H1 (cell line): ENCODE measurements around the gene KHDC4. TPM values are rescaled to one million over a fixed set of nuclear protein-coding genes. Genes with fewer than 3 reads are reported as not detected.

Experiments
- CTCF ChIA-PET: fragments of 300-600 bp; sonication (Branson Sonifier 250); formaldehyde crosslinking; loops from one replicate; lab custom pipeline; 2021; ENCODE audit not compliant: partially characterized antibody; lab: Charles Lee
- POLR2A ChIA-PET: fragments of 300-600 bp; sonication (Branson Sonifier 250); formaldehyde crosslinking; loops from one replicate; lab custom pipeline; 2021; ENCODE audit warnings: inconsistent platforms; ENCODE audit not compliant: partially characterized antibody; lab: Charles Lee
- DNase-seq, 2 experiments: peaks; one replicate each; pipeline versions ENCODE4 v3.0.0 to v3.0.0-alpha.2; 2010 to 2022; ENCODE audit warnings: low spot score in 2 of 2, low read depth in 1 of 2, mixed read lengths in 1 of 2
- FAIRE-seq: peaks from 2 replicates; lab custom pipeline; 2011; peaks lifted over from hg19 to GRCh38; lab: Jason Lieb, UNC
- H2AFZ ChIP-seq: 2 replicates; pipeline ENCODE4 v1.8.1; 2012; ENCODE audit warnings: low read length, inconsistent platforms
- H2AK5ac ChIP-seq: 2 replicates; pipeline ENCODE4 v1.6.1; 2013; ENCODE audit warnings: low read depth, low read length
- H2BK120ac ChIP-seq: replicated peaks from 2 replicates; pipeline ENCODE3; 2013; ENCODE audit warnings: low read depth, low read length, inconsistent platforms
- H2BK12ac ChIP-seq: 2 replicates; pipeline ENCODE4 v1.6.1; 2013; ENCODE audit warnings: low read depth, low read length
- H2BK15ac ChIP-seq: 2 replicates; pipeline ENCODE4 v1.6.1; 2013; ENCODE audit warnings: low read length
- H2BK20ac ChIP-seq: 2 replicates; pipeline ENCODE4 v1.6.1; 2013; ENCODE audit warnings: low read length
- H2BK5ac ChIP-seq: 2 replicates; pipeline ENCODE4 v1.6.1; 2013; ENCODE audit warnings: low read depth, low read length
- H3K14ac ChIP-seq: 2 replicates; pipeline ENCODE4 v1.6.1; 2013; ENCODE audit warnings: inconsistent platforms; ENCODE audit not compliant: insufficient read length
- H3K18ac ChIP-seq: 2 replicates; pipeline ENCODE4 v1.6.1; 2013; ENCODE audit warnings: low read length; ENCODE audit errors: extremely low read depth
- H3K23ac ChIP-seq: 2 replicates; pipeline ENCODE4 v1.6.1; 2013; ENCODE audit warnings: inconsistent platforms; ENCODE audit not compliant: insufficient read length
- H3K23me2 ChIP-seq: 2 replicates; pipeline ENCODE4 v1.6.1; 2013; ENCODE audit warnings: low read depth, low read length
- H3K27ac ChIP-seq: 2 replicates; pipeline ENCODE4 v1.6.1; 2011; ENCODE audit warnings: low read depth, low read length, inconsistent platforms
- H3K27me3 ChIP-seq, 4 experiments: replicated peaks in 1 of 4; 1 replicate in 1 of 4; 2 replicates in 3 of 4; pipeline versions ENCODE4 v1.6.1 to v1.8.1; 2011 to 2013; ENCODE audit warnings: low read length in 3 of 4, mild to moderate bottlenecking in 3 of 4, inconsistent platforms in 2 of 4, mixed read lengths in 2 of 4, moderate library complexity in 1 of 4; ENCODE audit not compliant: control insufficient read depth in 3 of 4, insufficient read depth in 3 of 4; ENCODE audit errors: extremely low read depth in 1 of 4
- H3K36me3 ChIP-seq, 4 experiments: 2 replicates each; pipeline versions ENCODE4 v1.6.1 to v1.8.1; 2011 to 2013; ENCODE audit warnings: mild to moderate bottlenecking in 4 of 4, low read length in 3 of 4, moderate library complexity in 2 of 4, control low read depth in 1 of 4, inconsistent platforms in 1 of 4; ENCODE audit not compliant: insufficient read depth in 4 of 4, control insufficient read depth in 2 of 4
- H3K4ac ChIP-seq: replicated peaks from 2 replicates; pipeline ENCODE3; 2013; ENCODE audit warnings: low read length, low read depth, mixed read lengths, inconsistent platforms; ENCODE audit not compliant: insufficient read length
- H3K4me1 ChIP-seq, 4 experiments: replicated peaks in 1 of 4; 1 replicate in 1 of 4; 2 replicates in 3 of 4; pipeline versions ENCODE4 v1.6.1 to v1.8.1; 2011 to 2013; ENCODE audit warnings: low read length in 3 of 4, inconsistent platforms in 2 of 4, mixed read lengths in 1 of 4; ENCODE audit not compliant: insufficient read depth in 4 of 4, control insufficient read depth in 3 of 4
- H3K4me2 ChIP-seq, 2 experiments: 2 replicates each; pipeline versions ENCODE4 v1.6.1 to v1.8.1; 2011 to 2013; ENCODE audit warnings: low read depth in 2 of 2, low read length in 2 of 2, control low read depth in 1 of 2, inconsistent platforms in 1 of 2, mild to moderate bottlenecking in 1 of 2; ENCODE audit not compliant: insufficient read depth in 1 of 2
- H3K4me3 ChIP-seq, 4 experiments: fragments of 200-600, 300-600 bp in 1 of 4; sonication (generic), shearing (Covaris generic), sonication (Bioruptor Twin) in 1 of 4; 2 replicates each; pipeline versions ENCODE4 v1.5.1 to v1.8.1; 2011 to 2016; ENCODE audit warnings: low read length in 4 of 4, low read depth in 3 of 4, control low read depth in 2 of 4, inconsistent platforms in 2 of 4, mild to moderate bottlenecking in 2 of 4, mixed read lengths in 1 of 4, moderate library complexity in 1 of 4; ENCODE audit not compliant: insufficient read depth in 2 of 4; ENCODE audit errors: extremely low read depth in 1 of 4
- H3K56ac ChIP-seq: replicated peaks from 2 replicates; pipeline ENCODE3; 2013; ENCODE audit warnings: low read depth, mild to moderate bottlenecking, mixed read lengths, low read length, inconsistent platforms; ENCODE audit not compliant: insufficient read length
- H3K79me1 ChIP-seq: 2 replicates; pipeline ENCODE4 v1.6.1; 2013; ENCODE audit warnings: low read depth, low read length, control low read depth
- H3K79me2 ChIP-seq, 2 experiments: 2 replicates each; pipeline versions ENCODE4 v1.6.1 to v1.8.1; 2012 to 2013; ENCODE audit warnings: low read length in 2 of 2, mild to moderate bottlenecking in 2 of 2, inconsistent platforms in 1 of 2; ENCODE audit not compliant: insufficient read depth in 2 of 2, control insufficient read depth in 1 of 2
- H3K9ac ChIP-seq, 4 experiments: replicated peaks in 1 of 4; 1 replicate in 1 of 4; 2 replicates in 3 of 4; pipeline versions ENCODE4 v1.6.1 to v1.8.1; 2011 to 2013; ENCODE audit warnings: low read depth in 3 of 4, low read length in 3 of 4, control low read depth in 2 of 4, mild to moderate bottlenecking in 2 of 4, moderate library complexity in 2 of 4, inconsistent platforms in 1 of 4; ENCODE audit errors: extremely low read depth in 1 of 4
- H3K9me3 ChIP-seq, 2 experiments: 2 replicates each; pipeline versions ENCODE4 v1.6.1 to v1.8.1; 2012 to 2013; ENCODE audit warnings: mild to moderate bottlenecking in 2 of 2, moderate library complexity in 2 of 2, control low read depth in 1 of 2, inconsistent platforms in 1 of 2, low read depth in 1 of 2, low read length in 1 of 2, mixed read lengths in 1 of 2; ENCODE audit not compliant: insufficient read depth in 2 of 2
- H4K20me1 ChIP-seq, 2 experiments: replicated peaks in 1 of 2; 2 replicates each; pipeline versions ENCODE3 to v1.8.1; 2011 to 2013; ENCODE audit warnings: inconsistent platforms in 2 of 2, low read length in 2 of 2, mild to moderate bottlenecking in 1 of 2; ENCODE audit not compliant: insufficient read depth in 2 of 2, control insufficient read depth in 1 of 2
- H4K5ac ChIP-seq: 2 replicates; pipeline ENCODE4 v1.6.1; 2013; ENCODE audit warnings: low read length, low read depth, mixed read lengths, inconsistent platforms; ENCODE audit not compliant: insufficient read length
- H4K8ac ChIP-seq: 2 replicates; pipeline ENCODE4 v1.8.0; 2013; ENCODE audit warnings: mild to moderate bottlenecking, moderate library complexity, low read length, inconsistent platforms; ENCODE audit not compliant: insufficient read depth; ENCODE audit errors: extremely low read depth
- H4K91ac ChIP-seq: replicated peaks from 2 replicates; pipeline ENCODE3; 2013; ENCODE audit warnings: low read length, mixed read lengths, inconsistent platforms; ENCODE audit not compliant: insufficient read length
- BCL11A ChIP-seq, 2 experiments: IDR thresholded peaks; one replicate each; pipeline ENCODE4 v1.6.1; 2011; ENCODE audit warnings: low read depth in 2 of 2, low read length in 2 of 2, mild to moderate bottlenecking in 2 of 2
- CBX5 ChIP-seq: fragments of 300-800, 300-1000 bp; sonication (generic); IDR thresholded peaks from 2 replicates; pipeline ENCODE4 v1.7.1; 2016; ENCODE audit warnings: antibody characterized with exemption, low read length, low read depth
- CEBPB ChIP-seq: IDR thresholded peaks from 2 replicates; pipeline ENCODE4 v1.6.1; 2012; ENCODE audit warnings: low read depth, low read length
- CTBP2 ChIP-seq: IDR thresholded peaks from 2 replicates; pipeline ENCODE4 v1.7.0; 2011; ENCODE audit warnings: borderline replicate concordance, mild to moderate bottlenecking, moderate library complexity, mixed read lengths, low read length; ENCODE audit not compliant: insufficient read depth, insufficient read length
- GABPA ChIP-seq: IDR thresholded peaks from 2 replicates; pipeline ENCODE4 v1.6.1; 2011; ENCODE audit warnings: mild to moderate bottlenecking, low read length, moderate library complexity, borderline replicate concordance; ENCODE audit not compliant: insufficient read depth
- JUN ChIP-seq: IDR thresholded peaks from 2 replicates; pipeline ENCODE4 v1.6.1; 2011; ENCODE audit warnings: low read depth, mild to moderate bottlenecking, improper control_type of control experiment, low read length
- KDM5A ChIP-seq: fragments of 200-600 bp; IDR thresholded peaks from 2 replicates; pipeline ENCODE4 v1.7.1; 2012; ENCODE audit warnings: mild to moderate bottlenecking, low read length, inconsistent platforms, mixed read lengths
- MAFK ChIP-seq: IDR thresholded peaks from 2 replicates; pipeline ENCODE4 v1.6.1; 2012; ENCODE audit warnings: low read depth, mild to moderate bottlenecking, improper control_type of control experiment, low read length
- SP1 ChIP-seq: IDR thresholded peaks from 2 replicates; pipeline ENCODE4 v1.6.1; 2011; ENCODE audit warnings: low read depth, low read length
- TAF1 ChIP-seq: IDR thresholded peaks from 2 replicates; pipeline ENCODE4 v1.6.1; 2011; ENCODE audit warnings: mild to moderate bottlenecking, low read depth, low read length
- TBP ChIP-seq: IDR thresholded peaks from 2 replicates; pipeline ENCODE4 v1.6.1; 2011; ENCODE audit warnings: low read depth, low read length, improper control_type of control experiment
- YY1 ChIP-seq: IDR thresholded peaks from 2 replicates; pipeline ENCODE4 v1.6.1; 2011; ENCODE audit warnings: low read depth, mild to moderate bottlenecking, low read length
- WGBS, 2 experiments: shearing (Covaris generic) in 1 of 2; methylation state at CpG; one replicate each; pipeline versions ENCODE4 v1.1.6 to v1.1.7; 2013 to 2015; ENCODE audit warnings: low lambda C conversion rate in 2 of 2, mixed read lengths in 2 of 2, inconsistent platforms in 1 of 2, low coverage in 1 of 2, missing lambda C conversion rate in 1 of 2; ENCODE audit not compliant: insufficient replicate concordance in 2 of 2, insufficient coverage in 1 of 2, insufficient read length in 1 of 2; ENCODE audit errors: extremely low coverage in 1 of 2, missing lambda C conversion rate in 1 of 2; 5-methylcytosine and 5-hydroxymethylcytosine counted together
- polyA plus RNA-seq, 7 experiments: library from polyadenylated mRNA; depleted of rRNA in 3 of 7; stranded (reverse) in 5 of 7; unstranded in 2 of 7; fragments of >200 nt in 5 of 7; fragments of 200-250 nt in 2 of 7; gene quantifications; 1 replicate in 5 of 7; 2 replicates in 1 of 7; 4 replicates in 1 of 7; pipeline versions ENCODE4 v1.2.1 to v1.2.3, GENCODE V29; 2011 to 2013; ENCODE audit warnings: missing spikeins in 2 of 7, mixed read lengths in 2 of 7
- total RNA-seq: library from RNA; stranded (reverse); fragmentation: NEBNext Ultra II Directional; extraction: Animal tissue kit (Norgen Biotek cat#: 25700); gene quantifications from 2 replicates; pipeline ENCODE4 v1.2.1, GENCODE V29; 2021

Gene KHDC4
- total and polyA plus RNA-seq, 2 of the 8 experiments (the other 6 are each of a cell fraction or from before 2014, with no cell fraction given) = 56.6 to 81.1 TPM

DNA sequence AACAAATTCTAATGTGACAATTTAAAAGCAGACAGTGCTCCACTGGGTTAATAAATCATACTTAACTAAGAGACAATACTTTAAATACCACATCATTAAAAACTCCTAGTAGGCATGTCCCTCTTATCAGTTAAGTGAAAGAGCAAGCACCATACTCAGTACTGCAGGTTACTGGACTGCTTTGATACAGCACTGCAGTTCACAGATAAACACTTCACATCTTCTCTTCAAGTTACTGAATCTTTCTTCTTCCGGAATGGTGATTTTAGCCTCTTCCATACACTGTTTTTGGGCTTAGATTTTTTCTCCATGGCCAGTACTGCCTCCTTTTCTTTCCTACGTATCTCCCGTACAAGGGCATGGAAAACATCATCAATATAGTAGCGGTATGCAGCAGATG is 34.1 kb downstream of the KHDC4 start:
- H3K27ac ChIP-seq = no peak overlapping the region
- no peak for FAIRE-seq
- no peak overlapping the region for H2BK20ac ChIP-seq
- no peak overlapping the region for H2BK12ac ChIP-seq
- H3K9ac ChIP-seq = no peak overlapping the region
- H2BK120ac ChIP-seq = no peak overlapping the region
- ChIA-PET POLR2A (interaction anchor here (0.6 to 1.3 kb wide), 3 partner anchors 14 to 110 kb away, joined by 3 to 4 read pairs (median 4); no protein-coding TSS in a partner anchor), CTCF (interaction anchor here (0.6 kb wide), 1 partner anchor 44 kb away, joined by 3 read pairs; no protein-coding TSS in a partner anchor)
- no peak overlapping the region for H2AK5ac ChIP-seq
- no peak overlapping the region for H3K56ac ChIP-seq
- H3K36me3 ChIP-seq = peaks cover 18 to 62% (median 38%) of the 10 kb centered on the region in 4 experiments
- WGBS, 2 experiments = 88% methylated on average over 4 of the region's 4 CpGs; no CpG with 5 or more reads in 1 of the 2 experiments
- no peak overlapping the region for H3K4me2 ChIP-seq
- no peaks in the 10 kb centered on the region for H4K20me1 ChIP-seq
- DNase-seq = no peak
- no peak overlapping the region for H3K18ac ChIP-seq
- H3K4me1 ChIP-seq = no peaks in the 10 kb centered on the region
- H3K23ac ChIP-seq = no peak overlapping the region
- no peak overlapping the region for H2AFZ ChIP-seq
- H3K27me3 ChIP-seq = no peaks in the 10 kb centered on the region
- no peak overlapping the region for H2BK15ac ChIP-seq
- no peak overlapping the region for H2BK5ac ChIP-seq
- no peaks in the 10 kb centered on the region for H3K23me2 ChIP-seq
- no peak overlapping the region for H3K14ac ChIP-seq
- no peak overlapping the region for H3K4me3 ChIP-seq
- H4K91ac ChIP-seq = no peak overlapping the region
- no peaks in the 10 kb centered on the region for H3K79me1 ChIP-seq
- no peak overlapping the region for H4K8ac ChIP-seq
- H3K4ac ChIP-seq = no peak overlapping the region
- no peak overlapping the region for H4K5ac ChIP-seq
- TF ChIP-seq SP1 (no peak), CBX5 (no peak), MAFK (no peak), CTBP2 (no peak), TBP (no peak), BCL11A (IDR thresholded peaks at IDR 0.05; ENCODE audit: low read depth in 2 of 2, low read length in 2 of 2) (no peak), GABPA (no peak), JUN (no peak), CEBPB (no peak), YY1 (no peak), TAF1 (no peak), KDM5A (no peak)
- TF ChIP-seq, all 59 proteins: peak for 0
- no peaks in the 10 kb centered on the region for H3K9me3 ChIP-seq
- no peaks in the 10 kb centered on the region for H3K79me2 ChIP-seq
